ENCODE measurements around the gene FAM168B. TPM values are rescaled to one million over a fixed set of nuclear protein-coding genes. Genes with fewer than 3 reads are reported as not detected.
"Not testable (repeated sequence)": the region's sequence is repeated elsewhere in the genome, so short reads cannot be mapped to it uniquely, and the experiment has no call there.

Gene FAM168B
- total RNA-seq, 1 donor from 2014 or later = 154 TPM

- Mint-ChIP-seq H3K27me3 (ENCODE audit: low read depth) (no peaks in the 10 kb centered on the region), H3K27ac (ENCODE audit: unreplicated experiment) (peak overlapping the region; percentile 98), H3K4me3 (peak overlapping the region; percentile 97), H3K9me3 (no peaks in the 10 kb centered on the region), H3K4me1 (peaks cover 14% of the 10 kb centered on the region), H3K36me3 (ENCODE audit: low read depth) (peaks cover 2% of the 10 kb centered on the region)
- no peak for TF ChIP-seq CTCF (conservative IDR thresholded peaks at IDR 0.05)
- no peak for DNase-seq (ENCODE audit: low read depth, low spot score)
Measured at GRCh38 chr2:131094463-131095281, 1.4 kb upstream of the FAM168B start.

GRCh38 chr2:131093696-131094462 lies 619 bp upstream of the FAM168B start:
- no peak for DNase-seq (ENCODE audit: low read depth, low spot score)
- Mint-ChIP-seq H3K4me1 (peaks cover 14% of the 10 kb centered on the region), H3K36me3 (ENCODE audit: low read depth) (peaks cover 2% of the 10 kb centered on the region), H3K9me3 (no peaks in the 10 kb centered on the region), H3K27ac (ENCODE audit: unreplicated experiment) (peak overlapping the region; percentile 98), H3K4me3 (peak overlapping the region; percentile 97), H3K27me3 (ENCODE audit: low read depth) (no peaks in the 10 kb centered on the region)
- no peak for TF ChIP-seq CTCF (conservative IDR thresholded peaks at IDR 0.05)

GRCh38 chr2:131092458-131093005 lies 728 bp downstream of the FAM168B start:
- H3K4me1 Mint-ChIP-seq = peaks cover 14% of the 10 kb centered on the region
- H3K4me3 Mint-ChIP-seq = peak overlapping the region; percentile 91
- H3K27ac Mint-ChIP-seq (ENCODE audit: unreplicated experiment) = peak overlapping the region; percentile 62
- no peaks in the 10 kb centered on the region for H3K27me3 Mint-ChIP-seq (ENCODE audit: low read depth)
- H3K36me3 Mint-ChIP-seq (ENCODE audit: low read depth) = peaks cover 9% of the 10 kb centered on the region
- no peak for DNase-seq (ENCODE audit: low read depth, low spot score)
- no peak for TF ChIP-seq CTCF (conservative IDR thresholded peaks at IDR 0.05)
- no peaks in the 10 kb centered on the region for H3K9me3 Mint-ChIP-seq

GRCh38 chr2:131085646-131086045 lies 7.6 kb downstream of the FAM168B start:
- no peak overlapping the region for H3K4me3 Mint-ChIP-seq
- no peak for DNase-seq (ENCODE audit: low read depth, low spot score)
- H3K9me3 Mint-ChIP-seq = no peaks in the 10 kb centered on the region
- H3K27ac Mint-ChIP-seq (ENCODE audit: unreplicated experiment) = no peak overlapping the region
- no peak for TF ChIP-seq CTCF (conservative IDR thresholded peaks at IDR 0.05)
- peaks cover 8% of the 10 kb centered on the region for H3K4me1 Mint-ChIP-seq
- peaks cover 30% of the 10 kb centered on the region for H3K36me3 Mint-ChIP-seq (ENCODE audit: low read depth)
- no peaks in the 10 kb centered on the region for H3K27me3 Mint-ChIP-seq (ENCODE audit: low read depth)

- Mint-ChIP-seq H3K9me3 (no peaks in the 10 kb centered on the region), H3K27ac (ENCODE audit: unreplicated experiment) (no peak overlapping the region), H3K4me3 (no peak overlapping the region), H3K36me3 (ENCODE audit: low read depth) (peaks cover 23% of the 10 kb centered on the region), H3K27me3 (ENCODE audit: low read depth) (no peaks in the 10 kb centered on the region), H3K4me1 (peaks cover 22% of the 10 kb centered on the region)
- TF ChIP-seq CTCF (conservative IDR thresholded peaks at IDR 0.05) = no peak
- DNase-seq (ENCODE audit: low read depth, low spot score) = no peak
Measured at GRCh38 chr2:131081190-131081589, 12.1 kb downstream of the FAM168B start.

GRCh38 chr2:131079931-131080330 lies 13.3 kb downstream of the FAM168B start:
- peaks cover 18% of the 10 kb centered on the region for H3K4me1 Mint-ChIP-seq
- not testable (repeated sequence) for DNase-seq (ENCODE audit: low read depth, low spot score); H3K27me3 Mint-ChIP-seq (ENCODE audit: low read depth); H3K9me3 Mint-ChIP-seq; H3K4me3 Mint-ChIP-seq; H3K27ac Mint-ChIP-seq (ENCODE audit: unreplicated experiment)
- H3K36me3 Mint-ChIP-seq (ENCODE audit: low read depth) = peaks cover 16% of the 10 kb centered on the region
